NCI-H128 (cell line): ENCODE results near the gene TESPA1.

Experiments
- DNase-seq: peaks from one replicate; lab custom pipeline; 2025; ENCODE audit not compliant: unreplicated experiment; lab: John Stamatoyannopoulos, UW

The TESPA1 gene

GRCh38 chr12:54983536-54984101, 943 bp downstream of the TESPA1 start:
- no peak for DNase-seq

- no peak for DNase-seq
Measured at GRCh38 chr12:54981796-54982195, 2.8 kb downstream of the TESPA1 start.

- no peak for DNase-seq
Measured at GRCh38 chr12:54980341-54980740, 4.2 kb downstream of the TESPA1 start.

DNA sequence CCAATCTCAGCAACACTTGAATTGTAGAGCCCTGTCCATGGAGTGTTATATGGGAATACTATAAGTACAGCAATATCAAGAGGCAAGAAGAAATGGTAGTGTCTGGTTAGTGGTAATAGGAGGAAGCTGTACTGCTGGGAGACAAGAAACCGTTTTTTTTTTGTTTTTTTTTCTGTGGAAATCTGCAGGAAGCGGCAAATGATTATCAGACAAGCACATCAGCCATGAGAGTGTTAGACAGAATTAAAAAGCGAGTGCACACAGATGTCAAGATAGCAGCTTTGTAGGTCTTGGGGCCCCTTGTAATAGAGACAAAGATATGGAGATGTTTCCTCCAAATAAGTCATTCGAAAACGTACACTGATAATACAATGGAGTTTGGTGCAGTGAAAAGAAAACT, 6.7 kb downstream of the TESPA1 start:
- DNase-seq, result no peak

GRCh38 chr12:54977155-54977554, 7.4 kb downstream of the TESPA1 start:
- DNase-seq, result no peak

- DNase-seq, result no peak
Measured at GRCh38 chr12:54975875-54976274, 8.7 kb downstream of the TESPA1 start.

GRCh38 chr12:54975272-54975671, 9.3 kb downstream of the TESPA1 start:
- DNase-seq, result no peak

DNA sequence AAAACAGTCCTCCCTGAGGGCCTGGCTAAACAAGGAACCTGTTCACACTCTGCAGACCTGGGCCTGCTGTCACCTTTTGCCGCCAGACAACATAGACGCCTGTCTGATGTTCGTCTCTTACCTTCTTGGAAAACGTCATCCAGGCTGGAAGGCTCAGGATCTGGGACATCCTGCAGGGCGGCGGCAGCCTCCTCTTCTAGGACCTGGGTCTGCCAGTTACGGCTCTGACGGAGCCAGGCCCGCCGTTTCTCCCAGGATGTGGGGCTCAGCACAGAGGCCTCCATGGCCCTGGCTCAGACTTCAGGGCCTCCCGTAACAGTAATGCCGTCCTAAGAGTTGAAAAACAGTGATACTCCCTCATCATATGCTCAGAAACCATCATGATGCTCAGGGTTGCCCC, 10.3 kb downstream of the TESPA1 start:
- no peak for DNase-seq

DNA sequence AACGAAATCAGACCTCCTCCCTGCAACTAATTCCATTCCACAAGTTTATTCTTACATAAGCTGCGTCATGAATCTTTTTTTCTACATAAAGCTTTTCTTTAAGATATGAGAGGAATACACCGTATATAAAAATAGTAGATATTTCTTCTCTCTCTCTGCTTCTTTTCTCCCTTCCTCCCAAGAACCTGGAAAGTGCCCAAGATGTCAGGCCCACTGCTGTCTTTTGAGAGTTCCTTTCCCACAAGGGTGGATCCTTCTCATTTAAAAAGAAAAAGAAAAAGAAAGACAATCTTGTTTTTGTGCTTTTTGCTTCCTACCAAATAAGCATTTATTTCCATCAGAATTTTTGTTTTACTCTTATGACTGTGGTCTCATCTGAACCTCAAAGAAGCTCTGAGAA, 11.0 kb downstream of the TESPA1 start:
- DNase-seq, result no peak

DNA sequence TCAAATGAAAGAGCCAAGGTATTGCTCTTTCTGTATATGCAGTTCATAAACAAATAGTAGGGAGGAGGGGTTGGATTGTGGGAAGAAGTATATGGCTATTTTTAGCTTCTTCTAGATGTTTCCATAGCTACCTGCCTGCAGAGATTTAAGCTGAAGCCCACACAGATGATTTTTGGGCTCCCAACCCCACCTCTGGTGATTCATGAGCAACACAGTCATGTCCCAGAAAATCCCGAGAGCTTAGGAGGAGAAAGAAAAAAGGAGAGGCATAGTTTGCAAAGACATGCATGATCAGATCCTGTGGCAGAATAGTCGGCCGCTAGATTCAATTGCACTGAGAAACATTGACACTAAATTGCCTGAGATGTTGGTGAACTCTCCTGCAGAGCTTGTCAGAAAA, 13.8 kb downstream of the TESPA1 start:
- no peak for DNase-seq

DNA sequence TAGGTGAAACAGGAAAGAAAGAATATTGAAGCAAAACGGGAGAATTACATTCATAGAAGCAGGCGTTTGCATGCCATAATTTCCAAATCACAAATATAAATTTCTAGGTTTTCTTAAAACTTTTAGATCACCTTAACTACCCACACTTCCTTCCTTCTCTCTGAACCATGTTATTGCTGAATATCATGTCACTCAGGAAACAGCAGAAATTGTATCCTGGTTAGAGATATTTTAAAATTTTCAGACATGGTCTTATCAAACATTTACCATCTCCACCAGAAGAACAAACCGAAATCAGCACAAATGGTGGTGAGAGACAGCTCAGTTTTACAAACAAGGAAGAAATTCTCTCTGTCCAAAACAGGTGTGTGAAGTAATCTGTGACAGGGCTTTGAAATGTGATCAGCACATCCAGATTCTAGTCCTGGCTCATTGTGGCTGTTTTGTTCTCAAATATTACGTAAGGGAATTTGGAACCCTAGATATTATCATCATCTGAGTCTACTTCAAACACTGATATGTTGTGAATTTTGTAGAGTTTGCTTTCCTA, 16.3 kb downstream of the TESPA1 start:
- DNase-seq, result no peak

- DNase-seq, result no peak
Measured at GRCh38 chr12:54967461-54967860, 17.1 kb downstream of the TESPA1 start.

GRCh38 chr12:54961190-54961589, 23.4 kb downstream of the TESPA1 start:
- DNase-seq, result no peak

DNA sequence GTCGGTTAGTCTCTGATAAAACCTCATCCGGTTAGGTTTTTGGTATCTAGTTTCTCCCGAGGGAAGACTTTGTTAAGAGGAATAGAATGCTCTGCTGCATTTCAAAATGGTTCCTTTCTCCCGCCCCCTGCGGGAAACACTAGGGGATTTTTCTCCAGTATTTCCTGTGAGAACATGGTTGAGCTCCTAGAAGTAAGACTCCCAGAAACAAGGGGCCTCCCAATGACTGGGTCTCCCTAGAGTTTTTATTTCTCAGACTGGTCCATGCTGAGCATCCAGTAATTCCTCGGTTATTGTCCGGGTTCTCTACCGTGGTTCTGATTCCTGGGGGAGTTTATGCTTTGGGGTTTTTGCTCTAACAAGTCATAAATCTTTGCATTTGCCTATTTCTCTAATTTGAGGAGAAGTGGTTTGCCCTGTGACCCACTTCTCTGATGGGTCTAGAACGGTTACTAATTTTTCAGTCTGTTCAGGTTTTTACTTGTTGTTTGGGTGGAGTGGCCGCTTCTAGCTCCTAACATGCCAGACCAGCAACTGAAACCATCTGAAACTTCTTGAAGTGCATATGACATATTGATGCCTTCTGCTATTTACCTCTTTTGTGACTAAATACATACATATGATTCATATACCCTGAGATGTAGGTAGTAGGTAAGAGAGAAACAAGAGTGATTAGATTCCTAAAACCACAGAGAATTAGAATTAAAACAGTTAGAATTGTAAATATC, 25.1 kb downstream of the TESPA1 start:
- no peak for DNase-seq

- DNase-seq, result no peak
Measured at GRCh38 chr12:54958048-54958658, 26.4 kb downstream of the TESPA1 start.

- DNase-seq, result no peak
Measured at GRCh38 chr12:54956818-54957641, 27.5 kb downstream of the TESPA1 start.

DNA sequence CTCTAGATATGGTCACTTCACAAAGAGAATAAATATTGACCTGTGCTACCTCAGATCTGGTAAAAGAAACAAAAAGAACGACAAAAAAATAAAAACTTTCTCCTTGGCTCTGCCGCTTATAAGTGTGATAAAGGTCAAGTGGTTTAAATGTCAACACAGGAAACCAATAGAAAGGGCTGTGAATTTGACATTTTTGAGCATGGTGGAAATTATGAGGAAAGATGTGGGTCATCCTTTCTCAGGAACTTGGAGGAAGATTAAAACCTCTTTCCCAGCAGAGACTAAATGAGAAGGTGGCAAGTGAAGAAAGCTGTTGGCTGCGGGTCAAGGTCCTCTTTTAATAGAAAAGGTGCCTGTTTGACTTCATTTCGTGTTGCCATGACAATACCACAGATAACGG, 28.2 kb downstream of the TESPA1 start:
- DNase-seq, result no peak

- no peak for DNase-seq
Measured at GRCh38 chr12:54954801-54955200, 29.8 kb downstream of the TESPA1 start.

GRCh38 chr12:54954228-54954627, 30.3 kb downstream of the TESPA1 start:
- no peak for DNase-seq

GRCh38 chr12:54950071-54950727, 34.4 kb downstream of the TESPA1 start:
- no peak for DNase-seq
